ENCODE measurements around the gene DTD1. TPM values are rescaled to one million over a fixed set of nuclear protein-coding genes. Genes with fewer than 3 reads are reported as not detected.

Gene DTD1
- total and polyA plus RNA-seq, 2 of the 13 experiments (the other 11 are each of a cell fraction or from before 2014, with no cell fraction given) = 41.2 to 79.3 TPM

DNA sequence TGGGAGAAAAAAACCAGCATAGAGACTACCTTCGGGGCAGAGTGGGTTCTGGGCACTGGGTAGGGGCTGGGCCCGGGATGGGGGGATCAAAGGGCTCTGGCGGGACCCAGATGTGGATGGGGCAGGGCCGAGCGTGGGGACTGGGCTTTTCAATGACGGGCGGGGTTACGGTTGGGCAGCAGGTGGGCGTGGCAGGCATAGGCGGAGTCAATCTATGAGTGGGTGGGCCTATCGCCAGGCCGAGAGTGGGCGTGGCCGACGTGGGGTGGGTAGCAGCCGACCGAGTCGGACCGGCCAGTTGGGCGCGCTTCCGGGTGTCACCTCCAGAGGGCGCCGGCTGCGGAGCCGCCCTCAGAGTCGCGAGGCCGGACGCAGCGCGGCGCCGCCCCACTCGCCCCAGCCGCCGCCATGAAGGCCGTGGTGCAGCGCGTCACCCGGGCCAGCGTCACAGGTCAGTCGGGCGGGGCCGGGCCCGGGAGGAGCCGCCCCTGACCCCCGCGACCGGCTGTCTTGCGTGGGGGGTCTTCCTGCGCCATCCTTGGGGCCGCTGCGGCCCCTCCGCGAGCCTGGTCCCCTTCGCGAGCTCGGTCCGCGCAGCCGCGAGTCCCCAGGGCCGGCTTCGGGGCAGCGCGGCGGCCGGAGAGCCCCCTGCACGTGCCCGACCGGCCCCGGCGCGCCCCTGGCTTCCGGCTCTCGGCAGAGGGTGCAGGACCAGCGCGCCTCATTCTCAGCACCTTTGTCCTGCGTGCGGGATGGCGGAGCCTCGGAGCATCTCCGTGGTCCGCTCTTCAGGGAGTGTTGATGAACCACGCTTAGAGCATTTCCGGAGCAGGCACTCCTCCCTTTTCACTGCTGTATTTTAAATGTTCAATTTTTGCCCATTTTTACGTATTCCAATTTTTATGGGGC lies at the start of gene DTD1 (continued):
- TF ChIP-seq, protein P1, sequence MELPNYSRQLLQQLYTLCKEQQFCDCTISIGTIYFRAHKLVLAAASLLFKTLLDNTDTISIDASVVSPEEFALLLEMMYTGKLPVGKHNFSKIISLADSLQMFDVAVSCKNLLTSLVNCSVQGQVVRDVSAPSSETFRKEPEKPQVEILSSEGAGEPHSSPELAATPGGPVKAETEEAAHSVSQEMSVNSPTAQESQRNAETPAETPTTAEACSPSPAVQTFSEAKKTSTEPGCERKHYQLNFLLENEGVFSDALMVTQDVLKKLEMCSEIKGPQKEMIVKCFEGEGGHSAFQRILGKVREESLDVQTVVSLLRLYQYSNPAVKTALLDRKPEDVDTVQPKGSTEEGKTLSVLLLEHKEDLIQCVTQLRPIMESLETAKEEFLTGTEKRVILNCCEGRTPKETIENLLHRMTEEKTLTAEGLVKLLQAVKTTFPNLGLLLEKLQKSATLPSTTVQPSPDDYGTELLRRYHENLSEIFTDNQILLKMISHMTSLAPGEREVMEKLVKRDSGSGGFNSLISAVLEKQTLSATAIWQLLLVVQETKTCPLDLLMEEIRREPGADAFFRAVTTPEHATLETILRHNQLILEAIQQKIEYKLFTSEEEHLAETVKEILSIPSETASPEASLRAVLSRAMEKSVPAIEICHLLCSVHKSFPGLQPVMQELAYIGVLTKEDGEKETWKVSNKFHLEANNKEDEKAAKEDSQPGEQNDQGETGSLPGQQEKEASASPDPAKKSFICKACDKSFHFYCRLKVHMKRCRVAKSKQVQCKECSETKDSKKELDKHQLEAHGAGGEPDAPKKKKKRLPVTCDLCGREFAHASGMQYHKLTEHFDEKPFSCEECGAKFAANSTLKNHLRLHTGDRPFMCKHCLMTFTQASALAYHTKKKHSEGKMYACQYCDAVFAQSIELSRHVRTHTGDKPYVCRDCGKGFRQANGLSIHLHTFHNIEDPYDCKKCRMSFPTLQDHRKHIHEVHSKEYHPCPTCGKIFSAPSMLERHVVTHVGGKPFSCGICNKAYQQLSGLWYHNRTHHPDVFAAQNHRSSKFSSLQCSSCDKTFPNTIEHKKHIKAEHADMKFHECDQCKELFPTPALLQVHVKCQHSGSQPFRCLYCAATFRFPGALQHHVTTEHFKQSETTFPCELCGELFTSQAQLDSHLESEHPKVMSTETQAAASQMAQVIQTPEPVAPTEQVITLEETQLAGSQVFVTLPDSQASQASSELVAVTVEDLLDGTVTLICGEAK (IDR thresholded peaks at IDR 0.05) = no peak
- TF ChIP-seq, protein P1 (CRISPR knock-in tag; IDR thresholded peaks at IDR 0.05) = peak; percentile 45
- TF ChIP-seq, protein P2, sequence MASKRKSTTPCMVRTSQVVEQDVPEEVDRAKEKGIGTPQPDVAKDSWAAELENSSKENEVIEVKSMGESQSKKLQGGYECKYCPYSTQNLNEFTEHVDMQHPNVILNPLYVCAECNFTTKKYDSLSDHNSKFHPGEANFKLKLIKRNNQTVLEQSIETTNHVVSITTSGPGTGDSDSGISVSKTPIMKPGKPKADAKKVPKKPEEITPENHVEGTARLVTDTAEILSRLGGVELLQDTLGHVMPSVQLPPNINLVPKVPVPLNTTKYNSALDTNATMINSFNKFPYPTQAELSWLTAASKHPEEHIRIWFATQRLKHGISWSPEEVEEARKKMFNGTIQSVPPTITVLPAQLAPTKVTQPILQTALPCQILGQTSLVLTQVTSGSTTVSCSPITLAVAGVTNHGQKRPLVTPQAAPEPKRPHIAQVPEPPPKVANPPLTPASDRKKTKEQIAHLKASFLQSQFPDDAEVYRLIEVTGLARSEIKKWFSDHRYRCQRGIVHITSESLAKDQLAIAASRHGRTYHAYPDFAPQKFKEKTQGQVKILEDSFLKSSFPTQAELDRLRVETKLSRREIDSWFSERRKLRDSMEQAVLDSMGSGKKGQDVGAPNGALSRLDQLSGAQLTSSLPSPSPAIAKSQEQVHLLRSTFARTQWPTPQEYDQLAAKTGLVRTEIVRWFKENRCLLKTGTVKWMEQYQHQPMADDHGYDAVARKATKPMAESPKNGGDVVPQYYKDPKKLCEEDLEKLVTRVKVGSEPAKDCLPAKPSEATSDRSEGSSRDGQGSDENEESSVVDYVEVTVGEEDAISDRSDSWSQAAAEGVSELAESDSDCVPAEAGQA (IDR thresholded peaks at IDR 0.05; ENCODE audit: low read depth) = no peak
- TF ChIP-seq, protein P2 (CRISPR knock-in tag; IDR thresholded peaks at IDR 0.05; ENCODE audit: borderline replicate concordance) = peak; percentile 94; the same call in 1 of the 2 replicates
- TF ChIP-seq KMT2B (CRISPR knock-in tag; IDR thresholded peaks at IDR 0.05) = peak; percentile 74
- TF ChIP-seq YY1 (IDR thresholded peaks at IDR 0.05; ENCODE audit: insufficient read depth, insufficient replicate concordance, low read depth, low read length) = peak; percentile 88
- peak; percentile 84; the same call in 1 of the 2 replicates for TF ChIP-seq ZNF367 (CRISPR knock-in tag; IDR thresholded peaks at IDR 0.05; ENCODE audit: borderline replicate concordance)
- peak; percentile 91 for TF ChIP-seq REPIN1 (CRISPR knock-in tag; IDR thresholded peaks at IDR 0.05; ENCODE audit: borderline replicate concordance, low read depth)
- 0 out of 2 replicates have a peak, but pooled peaks have one; percentile 14 for TF ChIP-seq CAMTA2 (CRISPR knock-in tag; IDR thresholded peaks at IDR 0.05; ENCODE audit: borderline replicate concordance)
- TF ChIP-seq, protein P3, sequence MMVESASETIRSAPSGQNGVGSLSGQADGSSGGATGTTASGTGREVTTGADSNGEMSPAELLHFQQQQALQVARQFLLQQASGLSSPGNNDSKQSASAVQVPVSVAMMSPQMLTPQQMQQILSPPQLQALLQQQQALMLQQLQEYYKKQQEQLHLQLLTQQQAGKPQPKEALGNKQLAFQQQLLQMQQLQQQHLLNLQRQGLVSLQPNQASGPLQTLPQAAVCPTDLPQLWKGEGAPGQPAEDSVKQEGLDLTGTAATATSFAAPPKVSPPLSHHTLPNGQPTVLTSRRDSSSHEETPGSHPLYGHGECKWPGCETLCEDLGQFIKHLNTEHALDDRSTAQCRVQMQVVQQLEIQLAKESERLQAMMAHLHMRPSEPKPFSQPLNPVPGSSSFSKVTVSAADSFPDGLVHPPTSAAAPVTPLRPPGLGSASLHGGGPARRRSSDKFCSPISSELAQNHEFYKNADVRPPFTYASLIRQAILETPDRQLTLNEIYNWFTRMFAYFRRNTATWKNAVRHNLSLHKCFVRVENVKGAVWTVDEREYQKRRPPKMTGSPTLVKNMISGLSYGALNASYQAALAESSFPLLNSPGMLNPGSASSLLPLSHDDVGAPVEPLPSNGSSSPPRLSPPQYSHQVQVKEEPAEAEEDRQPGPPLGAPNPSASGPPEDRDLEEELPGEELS (CRISPR knock-in tag; IDR thresholded peaks at IDR 0.05) = 0 out of 2 replicates have a peak, but pooled peaks have one; percentile 15
